Bronchial epithelial cell (primary cell): ENCODE results near the gene CTNND2. TPM values are rescaled to one million over a fixed set of nuclear protein-coding genes. Genes with fewer than 3 reads are reported as not detected.

Experiments
- DNase-seq: peaks from one replicate; pipeline ENCODE4 v3.0.0-alpha.2; 2010; ENCODE audit warnings: low read depth
- FAIRE-seq: peaks from 2 replicates; lab custom pipeline; 2011; peaks lifted over from hg19 to GRCh38; lab: Jason Lieb, UNC
- H3K27me3 ChIP-seq: 2 replicates; pipeline ENCODE4 v1.5.1; 2011; ENCODE audit warnings: low read length; ENCODE audit not compliant: control insufficient read depth, insufficient read depth
- H3K36me3 ChIP-seq: 2 replicates; pipeline ENCODE4 v1.5.1; 2011; ENCODE audit warnings: low read length; ENCODE audit not compliant: control insufficient read depth, insufficient read depth
- H3K4me3 ChIP-seq: 2 replicates; pipeline ENCODE4 v1.5.1; 2011; ENCODE audit warnings: mild to moderate bottlenecking, low read depth, low read length, control low read depth
- total RNA-seq: library from RNA; depleted of rRNA; stranded (reverse); fragments of >200 nt; gene quantifications from 2 replicates; pipeline ENCODE4 v1.2.1, GENCODE V29; 2014
- TF ChIP-seq, protein P1 (sequence below): IDR thresholded peaks from 2 replicates; pipeline ENCODE4 v1.5.1; 2011; ENCODE audit warnings: mild to moderate bottlenecking, moderate library complexity, low read length, control low read depth, inconsistent platforms; ENCODE audit not compliant: insufficient read depth, severe bottlenecking

CTNND2 gene
- total RNA-seq, 1 donor from 2014 or later: not detected

DNA sequence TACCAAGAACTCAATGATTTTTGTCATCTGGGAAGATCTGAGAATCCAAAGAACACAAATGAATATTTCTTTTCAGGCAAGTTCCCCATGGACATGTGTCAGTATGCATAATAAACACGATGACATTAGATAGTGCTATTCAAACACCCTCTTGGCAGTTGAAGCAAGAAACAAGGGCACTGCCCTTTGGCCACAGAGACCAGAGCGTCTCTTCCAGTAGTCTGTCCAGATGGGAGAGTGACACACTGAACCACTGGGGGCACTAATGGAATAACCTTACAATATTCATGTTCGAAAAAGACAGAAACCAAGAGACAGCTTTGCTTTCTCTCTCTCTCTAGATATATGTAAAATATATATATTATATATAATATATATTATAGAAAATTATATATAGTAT is 301.9 kb downstream of the CTNND2 start:
- TF ChIP-seq, protein P1, sequence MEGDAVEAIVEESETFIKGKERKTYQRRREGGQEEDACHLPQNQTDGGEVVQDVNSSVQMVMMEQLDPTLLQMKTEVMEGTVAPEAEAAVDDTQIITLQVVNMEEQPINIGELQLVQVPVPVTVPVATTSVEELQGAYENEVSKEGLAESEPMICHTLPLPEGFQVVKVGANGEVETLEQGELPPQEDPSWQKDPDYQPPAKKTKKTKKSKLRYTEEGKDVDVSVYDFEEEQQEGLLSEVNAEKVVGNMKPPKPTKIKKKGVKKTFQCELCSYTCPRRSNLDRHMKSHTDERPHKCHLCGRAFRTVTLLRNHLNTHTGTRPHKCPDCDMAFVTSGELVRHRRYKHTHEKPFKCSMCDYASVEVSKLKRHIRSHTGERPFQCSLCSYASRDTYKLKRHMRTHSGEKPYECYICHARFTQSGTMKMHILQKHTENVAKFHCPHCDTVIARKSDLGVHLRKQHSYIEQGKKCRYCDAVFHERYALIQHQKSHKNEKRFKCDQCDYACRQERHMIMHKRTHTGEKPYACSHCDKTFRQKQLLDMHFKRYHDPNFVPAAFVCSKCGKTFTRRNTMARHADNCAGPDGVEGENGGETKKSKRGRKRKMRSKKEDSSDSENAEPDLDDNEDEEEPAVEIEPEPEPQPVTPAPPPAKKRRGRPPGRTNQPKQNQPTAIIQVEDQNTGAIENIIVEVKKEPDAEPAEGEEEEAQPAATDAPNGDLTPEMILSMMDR: no peak
- Histone ChIP-seq H3K36me3 (no peaks in the 10 kb centered on the region), H3K4me3 (no peak overlapping the region), H3K27me3 (no peaks in the 10 kb centered on the region)
- no peak for FAIRE-seq
- no peak for DNase-seq

DNA sequence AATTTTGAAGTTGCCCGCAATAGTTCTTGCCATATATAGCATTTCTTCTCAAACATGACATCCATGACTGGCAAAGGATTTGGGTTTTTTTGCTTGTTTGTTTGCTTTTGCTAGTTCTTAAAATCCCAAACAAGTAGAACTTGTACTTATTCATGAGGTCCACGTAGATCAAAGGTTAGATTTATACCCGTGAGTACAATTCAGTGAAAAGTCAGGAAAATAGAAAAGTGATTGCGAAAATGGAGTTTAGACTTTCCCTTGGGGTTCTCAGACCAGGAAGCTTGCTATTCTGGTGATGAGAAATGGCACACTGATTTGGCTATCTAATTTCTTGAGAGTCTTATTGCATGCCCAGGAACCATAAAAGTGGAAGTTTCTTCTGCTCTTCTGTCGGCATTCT is 304.7 kb downstream of the CTNND2 start:
- no peak for FAIRE-seq
- H3K4me3 ChIP-seq: no peak overlapping the region
- no peak for DNase-seq
- no peaks in the 10 kb centered on the region for H3K36me3 ChIP-seq
- no peaks in the 10 kb centered on the region for H3K27me3 ChIP-seq
- TF ChIP-seq, protein P1: no peak

DNA sequence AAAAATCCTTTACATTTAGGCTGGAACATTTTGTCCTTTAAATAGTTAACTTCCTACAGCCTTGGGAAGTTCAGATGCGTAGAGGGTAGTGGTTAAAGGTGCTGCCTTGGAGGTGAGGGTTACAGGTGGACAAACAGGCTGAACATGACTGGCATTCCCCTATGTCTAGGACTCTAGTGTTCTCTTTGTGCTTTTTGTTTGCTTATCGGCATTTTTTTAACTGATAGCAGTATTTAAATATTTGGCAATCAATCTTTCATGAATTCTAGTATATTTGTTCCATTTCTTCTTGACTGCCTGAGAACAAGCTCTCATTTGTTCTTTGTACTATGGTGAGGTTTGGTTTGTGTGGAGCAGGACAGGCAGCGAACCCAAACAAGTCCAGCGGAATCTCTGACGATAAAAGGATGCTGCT is 307.6 kb downstream of the CTNND2 start:
- Histone ChIP-seq H3K27me3 (no peaks in the 10 kb centered on the region), H3K36me3 (no peaks in the 10 kb centered on the region), H3K4me3 (no peak overlapping the region)
- DNase-seq (no peak), FAIRE-seq (no peak)
- TF ChIP-seq, protein P1: no peak

DNA sequence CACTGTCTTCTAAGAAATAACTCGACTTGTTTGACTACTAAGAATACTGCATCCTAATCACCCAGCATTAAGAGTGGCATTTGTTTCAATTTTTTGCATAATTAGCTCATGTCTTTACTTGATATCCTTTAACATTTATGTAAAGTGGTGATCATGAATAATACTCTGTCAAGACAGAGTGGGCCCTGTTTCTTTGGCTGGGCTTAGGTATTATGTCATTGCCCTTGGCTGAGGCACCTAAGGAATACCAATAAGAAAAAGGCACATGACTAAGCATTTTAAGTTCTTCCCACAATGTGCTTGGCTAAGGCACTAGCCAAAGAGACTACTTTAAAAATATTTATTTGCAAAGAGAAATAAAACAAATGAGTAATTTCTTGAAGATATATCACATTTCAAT is 308.1 kb downstream of the CTNND2 start:
- Histone ChIP-seq H3K27me3 (no peaks in the 10 kb centered on the region), H3K36me3 (no peaks in the 10 kb centered on the region), H3K4me3 (no peak overlapping the region)
- TF ChIP-seq, protein P1: no peak
- DNase-seq (peak; percentile 13), FAIRE-seq (no peak)

DNA sequence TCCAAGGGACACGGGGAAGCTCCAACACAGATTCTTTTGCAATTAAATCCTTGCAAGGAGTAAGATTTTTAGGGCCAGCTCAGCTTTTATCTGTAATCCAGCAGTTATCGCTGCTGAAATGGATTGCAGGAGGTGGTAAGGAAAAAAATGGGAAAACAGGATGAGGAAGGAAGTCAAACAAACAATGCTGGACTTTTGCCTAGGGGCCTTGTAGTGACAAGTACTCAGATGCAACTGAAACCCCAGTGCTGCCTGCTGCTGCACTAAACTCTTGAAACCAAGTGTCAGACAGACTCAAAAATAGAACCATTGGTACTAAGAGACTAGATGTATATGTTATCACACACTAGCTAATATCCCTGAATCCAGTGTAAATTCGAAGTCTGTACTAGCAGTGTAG is 309.2 kb downstream of the CTNND2 start:
- H3K4me3 ChIP-seq: no peak overlapping the region
- H3K36me3 ChIP-seq: no peaks in the 10 kb centered on the region
- FAIRE-seq: no peak
- TF ChIP-seq, protein P1: no peak
- DNase-seq: no peak
- H3K27me3 ChIP-seq: no peaks in the 10 kb centered on the region

DNA sequence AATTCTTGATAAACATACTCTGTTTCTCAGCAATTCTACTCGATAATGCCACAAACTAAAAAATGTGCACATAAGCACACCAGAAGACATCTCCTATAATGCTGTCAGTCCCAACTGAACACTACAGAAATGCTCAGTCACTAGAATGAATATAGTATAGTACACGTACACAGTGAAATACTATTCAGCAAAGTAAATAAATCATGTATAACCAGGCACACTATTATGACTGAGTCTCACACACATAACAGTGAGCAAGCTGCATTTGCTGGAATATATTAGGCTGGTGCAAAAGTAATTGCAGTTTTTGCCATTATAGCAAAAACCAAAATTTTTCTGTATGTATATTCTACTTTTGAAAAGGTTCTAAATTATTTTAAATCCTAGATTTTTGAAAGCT is 310.2 kb downstream of the CTNND2 start:
- TF ChIP-seq, protein P1: no peak
- Histone ChIP-seq H3K27me3 (no peaks in the 10 kb centered on the region), H3K4me3 (no peak overlapping the region), H3K36me3 (no peaks in the 10 kb centered on the region)
- DNase-seq (no peak), FAIRE-seq (no peak)
